GM18526 (cell line): Measurements from ENCODE around the gene PRXL2C.

Source experiments
- POLR2A ChIP-seq: IDR thresholded peaks from 3 replicates; pipeline ENCODE4 v1.6.1; 2011; ENCODE audit not compliant: insufficient read length; ENCODE audit errors: extremely low read depth

PRXL2C gene

GRCh38 chr9:96655198-96655851 is at the start of gene PRXL2C:
Gene PRXL2C (minus strand): TSS chr9:96655317. CDS start chr9:96655281, 36 bp downstream.
- TF ChIP-seq POLR2A, result peak; percentile 17

- no peak for TF ChIP-seq POLR2A
These were observed 36.2 kb upstream of the PRXL2C start for GRCh38 chr9:96691326-96691725.

DNA sequence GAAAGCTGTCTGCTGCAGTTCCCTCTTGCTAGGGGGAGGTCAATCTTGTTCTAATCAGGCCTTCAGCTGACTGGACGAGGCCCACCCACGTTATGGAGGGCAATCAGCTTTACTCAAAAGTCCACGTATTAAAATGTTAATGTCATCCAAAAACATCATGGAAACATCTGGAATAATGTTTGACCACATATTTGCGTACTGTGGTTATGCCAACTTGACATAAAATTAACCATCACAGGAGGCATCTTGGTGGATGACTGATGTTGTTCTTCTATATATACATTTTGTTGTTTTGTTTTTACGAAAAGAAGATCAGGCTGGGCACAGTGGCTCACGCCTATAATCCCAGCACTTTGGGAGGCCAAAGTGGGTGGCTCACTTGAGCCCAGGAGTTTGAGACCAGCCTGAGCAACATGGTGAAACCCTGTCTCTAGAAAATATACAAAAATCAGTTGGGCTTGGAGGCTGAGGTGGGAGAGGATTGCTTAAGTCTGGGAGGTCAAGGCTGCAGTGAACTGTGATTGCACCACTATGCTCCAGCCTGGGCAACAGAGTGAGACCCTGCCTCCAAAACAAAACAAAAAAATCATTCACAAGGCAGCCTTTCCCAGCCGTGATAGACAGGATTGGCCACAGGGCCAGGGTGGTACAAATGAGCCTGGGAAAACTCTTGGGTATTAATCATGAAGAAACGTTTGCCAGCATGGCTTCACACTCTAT is 33.8 kb upstream of the PRXL2C start:
- no peak for TF ChIP-seq POLR2A

- TF ChIP-seq POLR2A, result no peak
These were observed 33.1 kb upstream of the PRXL2C start for GRCh38 chr9:96688187-96688586.

DNA sequence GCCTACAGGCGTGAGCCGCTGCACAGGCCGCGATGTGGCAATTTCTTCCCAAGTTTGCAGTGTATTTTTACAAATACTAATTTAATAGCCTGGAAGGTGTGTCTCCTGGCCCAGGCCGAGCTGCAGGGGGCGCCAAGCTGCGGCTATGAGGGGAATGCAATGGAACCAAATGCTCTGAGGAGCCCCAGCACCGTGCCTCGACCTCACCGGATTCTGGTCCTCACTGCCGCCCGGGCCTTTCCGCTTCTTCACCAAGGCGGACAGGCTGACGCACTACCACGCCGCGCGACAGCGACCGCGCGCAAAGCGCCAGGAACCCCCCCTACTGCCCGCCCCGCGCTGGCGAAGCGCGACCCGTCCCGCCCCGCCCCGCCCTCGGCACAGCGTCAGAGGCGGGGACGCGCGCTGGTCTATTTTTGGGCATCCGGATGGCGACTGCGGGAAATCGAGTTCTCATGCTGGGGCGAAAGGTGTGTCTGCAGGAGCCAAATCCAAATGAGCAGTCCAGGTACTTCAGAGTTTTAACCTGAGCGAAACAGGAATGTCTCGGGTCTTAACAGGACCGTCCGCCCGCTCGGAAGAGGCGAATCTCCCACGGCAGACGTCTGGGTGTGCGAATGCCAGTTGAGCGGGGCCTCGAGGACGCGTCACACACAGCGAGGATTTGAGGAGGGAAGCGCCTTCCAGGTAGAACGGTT is 31.7 kb upstream of the PRXL2C start:
- no peak for TF ChIP-seq POLR2A

GRCh38 chr9:96680812-96681499 is 25.8 kb upstream of the PRXL2C start:
- TF ChIP-seq POLR2A, result no peak

DNA sequence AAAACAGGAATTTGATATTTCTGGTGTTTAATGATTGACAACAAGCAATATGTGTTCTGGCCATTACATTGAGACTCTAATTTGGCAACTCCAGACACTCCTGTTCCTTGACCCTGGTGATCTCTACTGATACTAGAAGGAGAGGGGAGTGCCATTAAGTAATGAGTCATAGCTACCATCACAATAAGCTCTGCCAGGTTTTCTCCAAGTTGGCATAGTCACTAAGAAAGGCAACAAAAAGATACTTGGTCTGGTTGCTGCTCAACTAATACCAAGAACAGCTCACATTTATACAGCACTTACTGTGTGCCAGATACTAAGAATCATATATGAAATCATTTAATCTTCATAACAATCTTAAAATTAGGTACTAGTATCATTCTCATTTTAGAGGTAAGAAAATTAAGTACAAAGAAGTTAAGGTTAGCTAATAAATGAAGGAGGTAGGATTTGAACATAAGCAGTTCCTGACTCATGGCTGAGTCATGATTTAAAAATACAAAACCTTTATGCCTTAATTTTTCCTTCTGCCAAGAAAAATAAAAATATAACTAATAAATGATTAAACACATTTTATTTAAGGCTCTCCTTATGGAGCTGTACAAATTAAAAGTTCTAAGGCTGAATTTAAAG is 19.9 kb upstream of the PRXL2C start:
- no peak for TF ChIP-seq POLR2A

GRCh38 chr9:96668868-96669534 is 13.9 kb upstream of the PRXL2C start:
- TF ChIP-seq POLR2A, result no peak

DNA sequence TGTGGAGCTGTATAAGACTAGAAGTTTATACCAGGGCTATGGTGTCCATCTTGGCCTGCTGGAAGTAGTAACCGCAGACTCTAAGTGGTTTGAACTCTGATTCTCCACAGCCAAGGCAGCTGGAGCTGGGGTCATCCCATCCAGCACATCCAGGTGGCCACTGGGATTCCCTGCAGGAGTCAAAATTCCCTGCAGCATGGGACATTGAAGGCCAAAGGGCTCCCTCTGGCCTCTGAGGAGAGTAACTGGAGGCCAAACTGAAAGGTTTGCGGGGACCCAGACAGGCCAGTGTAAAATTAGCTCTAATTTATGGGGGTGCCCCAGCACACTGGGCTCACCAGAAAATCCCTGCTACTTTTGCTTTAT is 12.2 kb upstream of the PRXL2C start:
- no peak for TF ChIP-seq POLR2A

DNA sequence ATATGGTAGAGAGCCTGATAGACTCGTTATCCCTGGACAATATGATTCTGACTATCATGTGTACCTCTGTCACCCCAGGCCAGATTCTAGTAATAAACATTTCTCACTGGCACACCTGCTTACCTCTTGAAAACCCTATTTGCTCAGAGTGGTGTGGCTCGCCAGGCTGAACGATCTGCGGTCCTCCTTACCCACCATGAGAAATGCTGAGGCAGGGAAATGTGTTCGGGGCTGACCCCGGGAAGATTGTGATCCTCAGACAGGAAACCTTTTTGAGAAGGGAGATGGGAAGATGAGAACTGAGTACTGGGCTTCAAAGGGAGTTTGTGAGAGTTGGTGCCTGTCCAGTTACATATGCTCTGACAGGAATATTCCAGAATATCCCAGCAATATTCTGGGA is 10.7 kb upstream of the PRXL2C start:
- TF ChIP-seq POLR2A, result no peak

- TF ChIP-seq POLR2A, result no peak
These were observed 8.5 kb upstream of the PRXL2C start for GRCh38 chr9:96663506-96664120.

- TF ChIP-seq POLR2A, result no peak
These were observed 6.6 kb upstream of the PRXL2C start for GRCh38 chr9:96661711-96662110.

GRCh38 chr9:96660692-96661248 is 5.7 kb upstream of the PRXL2C start:
- TF ChIP-seq POLR2A, result no peak
